Stimulated activated CD8-positive, alpha-beta memory T cell treated with anti-CD3 and anti-CD28 coated beads, Interleukin-4, amount 100 ng/mL, for 1 hour (primary cell): Measurements from ENCODE around the gene IL11RA.
A peak's percentile ranks its signal among the peaks of the same experiment; 100 is the strongest.

Experiments used
- DNase-seq, 2 donors: peaks; one replicate each; pipeline ENCODE4 v3.0.0-alpha.2; 2020; ENCODE audit warnings: low read depth in 2 of 2, low spot score in 1 of 2

The IL11RA gene

GRCh38 chr9:34652602-34653000, 616 bp downstream of the IL11RA start:
- no peak for DNase-seq

- no peak for DNase-seq
Observed at GRCh38 chr9:34653151-34654072, 1.4 kb downstream of the IL11RA start.

GRCh38 chr9:34654323-34655051, 2.5 kb downstream of the IL11RA start:
- DNase-seq, result no peak

- no peak for DNase-seq
Observed at GRCh38 chr9:34655394-34655793, 3.4 kb downstream of the IL11RA start.

GRCh38 chr9:34656992-34657391, 5.0 kb downstream of the IL11RA start:
- DNase-seq, result no peak

- DNase-seq, result no peak
Observed at GRCh38 chr9:34658461-34658860, 6.5 kb downstream of the IL11RA start.

- DNase-seq, result no peak
Observed at GRCh38 chr9:34659592-34660253, 7.7 kb downstream of the IL11RA start.

GRCh38 chr9:34662526-34663302, 10.7 kb downstream of the IL11RA start, which contains the start of gene CCL27:
CCL27 (minus strand) TSS chr9:34662657; CDS start chr9:34662633, 24 bp downstream.
- no peak for DNase-seq

- no peak for DNase-seq
Observed at GRCh38 chr9:34663303-34663605, 11.3 kb downstream of the IL11RA start.

GRCh38 chr9:34664281-34665066, 12.5 kb downstream of the IL11RA start:
- peak in 1 of 2 donors; percentile 42 for DNase-seq

GRCh38 chr9:34665067-34665380, 13.0 kb downstream of the IL11RA start:
- no peak for DNase-seq

- peak; percentile 56 to 85 for DNase-seq
Observed at GRCh38 chr9:34665381-34666250, 13.6 kb downstream of the IL11RA start.

- DNase-seq, result no peak
Observed at GRCh38 chr9:34669809-34670562, 18.0 kb downstream of the IL11RA start.

- DNase-seq, result no peak
Observed at GRCh38 chr9:34671307-34671706, 19.3 kb downstream of the IL11RA start.

GRCh38 chr9:34674440-34674839, 22.5 kb downstream of the IL11RA start:
- DNase-seq, result no peak

- DNase-seq, result peak in 1 of 2 donors; percentile 27
Observed at GRCh38 chr9:34675048-34675714, 23.2 kb downstream of the IL11RA start.

- no peak for DNase-seq
Observed at GRCh38 chr9:34675869-34676268, 23.9 kb downstream of the IL11RA start.

- no peak for DNase-seq
Observed at GRCh38 chr9:34684145-34684544, 32.2 kb downstream of the IL11RA start.
